ENCODE measurements around the gene PLCB1.

The PLCB1 gene

GRCh38 chr20:8118760-8119159 lies 13.3 kb upstream of the PLCB1 start:
- H3K4me2 ChIP-seq (ENCODE audit: insufficient read depth, low read length): no peak overlapping the region
- H3K9me3 ChIP-seq (ENCODE audit: insufficient read depth, low read length, severe bottlenecking): no peaks in the 10 kb centered on the region
- TF ChIP-seq CTCF (IDR thresholded peaks at IDR 0.05; ENCODE audit: borderline replicate concordance, extremely low read depth, low read length, poor library complexity, severe bottlenecking): no peak
- no peak for TF ChIP-seq EZH2 (IDR thresholded peaks at IDR 0.05; ENCODE audit: borderline replicate concordance, low read depth, low read length, severe bottlenecking)
- ATAC-seq (ENCODE audit: insufficient read depth, low read depth) (no peak), DNase-seq (no peak)
- no peak overlapping the region for H3K27ac ChIP-seq (ENCODE audit: low read length)
- H3K4me3 ChIP-seq (ENCODE audit: low read depth in 1 of 2, low read length in 2 of 2): no peak overlapping the region
- no peaks in the 10 kb centered on the region for H4K20me1 ChIP-seq (ENCODE audit: insufficient read depth, low read length)
- H3K9ac ChIP-seq (ENCODE audit: low read depth, low read length): no peak overlapping the region
- no peaks in the 10 kb centered on the region for H3K36me3 ChIP-seq (ENCODE audit: insufficient read depth, low read length)
- no peaks in the 10 kb centered on the region for H3K27me3 ChIP-seq (ENCODE audit: insufficient read depth, low read length, poor library complexity)
- no peaks in the 10 kb centered on the region for H3K4me1 ChIP-seq (ENCODE audit: insufficient read depth, low read length)
- H3K79me2 ChIP-seq (ENCODE audit: insufficient read depth, low read length): no peaks in the 10 kb centered on the region
- no peak overlapping the region for H2AFZ ChIP-seq (ENCODE audit: low read depth, low read length)

GRCh38 chr20:8121666-8122065 lies 10.4 kb upstream of the PLCB1 start:
- ATAC-seq (ENCODE audit: insufficient read depth, low read depth): no peak
- H3K4me2 ChIP-seq (ENCODE audit: insufficient read depth, low read length): no peak overlapping the region
- no peak overlapping the region for H3K9ac ChIP-seq (ENCODE audit: low read depth, low read length)
- H3K4me3 ChIP-seq (ENCODE audit: low read depth in 1 of 2, low read length in 2 of 2): no peak overlapping the region
- no peaks in the 10 kb centered on the region for H3K36me3 ChIP-seq (ENCODE audit: insufficient read depth, low read length)
- DNase-seq: no peak
- no peaks in the 10 kb centered on the region for H3K79me2 ChIP-seq (ENCODE audit: insufficient read depth, low read length)
- H3K4me1 ChIP-seq (ENCODE audit: insufficient read depth, low read length): no peaks in the 10 kb centered on the region
- no peaks in the 10 kb centered on the region for H4K20me1 ChIP-seq (ENCODE audit: insufficient read depth, low read length)
- H3K9me3 ChIP-seq (ENCODE audit: insufficient read depth, low read length, severe bottlenecking): no peaks in the 10 kb centered on the region
- H3K27me3 ChIP-seq (ENCODE audit: insufficient read depth, low read length, poor library complexity): no peaks in the 10 kb centered on the region
- H3K27ac ChIP-seq (ENCODE audit: low read length): no peak overlapping the region
- no peak overlapping the region for H2AFZ ChIP-seq (ENCODE audit: low read depth, low read length)
- TF ChIP-seq CTCF (IDR thresholded peaks at IDR 0.05; ENCODE audit: borderline replicate concordance, extremely low read depth, low read length, poor library complexity, severe bottlenecking) (no peak), EZH2 (IDR thresholded peaks at IDR 0.05; ENCODE audit: borderline replicate concordance, low read depth, low read length, severe bottlenecking) (no peak)

- H3K27ac ChIP-seq (ENCODE audit: low read length): no peak overlapping the region
Measured at GRCh38 chr20:8124639-8125038, 7.4 kb upstream of the PLCB1 start.

More at GRCh38 chr20:8124639-8125038, 7.4 kb upstream of the PLCB1 start:
- Histone ChIP-seq H3K4me1 (ENCODE audit: insufficient read depth, low read length) (no peaks in the 10 kb centered on the region), H3K9me3 (ENCODE audit: insufficient read depth, low read length, severe bottlenecking) (no peaks in the 10 kb centered on the region), H3K36me3 (ENCODE audit: insufficient read depth, low read length) (no peaks in the 10 kb centered on the region), H2AFZ (ENCODE audit: low read depth, low read length) (no peak overlapping the region), H4K20me1 (ENCODE audit: insufficient read depth, low read length) (no peaks in the 10 kb centered on the region), H3K27me3 (ENCODE audit: insufficient read depth, low read length, poor library complexity) (no peaks in the 10 kb centered on the region), H3K4me2 (ENCODE audit: insufficient read depth, low read length) (no peak overlapping the region), H3K4me3 (ENCODE audit: low read depth in 1 of 2, low read length in 2 of 2) (no peak overlapping the region), H3K79me2 (ENCODE audit: insufficient read depth, low read length) (no peaks in the 10 kb centered on the region), H3K9ac (ENCODE audit: low read depth, low read length) (no peak overlapping the region)
- ATAC-seq (ENCODE audit: insufficient read depth, low read depth) (no peak), DNase-seq (no peak)
- TF ChIP-seq CTCF (IDR thresholded peaks at IDR 0.05; ENCODE audit: borderline replicate concordance, extremely low read depth, low read length, poor library complexity, severe bottlenecking) (no peak), EZH2 (IDR thresholded peaks at IDR 0.05; ENCODE audit: borderline replicate concordance, low read depth, low read length, severe bottlenecking) (no peak)
